ENCODE data around the gene KHDC4. TPM values are rescaled to one million over a fixed set of nuclear protein-coding genes. Genes with fewer than 3 reads are reported as not detected.

Gene KHDC4
- total RNA-seq, 1 experiment from 2014 or later: 57.7 TPM

DNA sequence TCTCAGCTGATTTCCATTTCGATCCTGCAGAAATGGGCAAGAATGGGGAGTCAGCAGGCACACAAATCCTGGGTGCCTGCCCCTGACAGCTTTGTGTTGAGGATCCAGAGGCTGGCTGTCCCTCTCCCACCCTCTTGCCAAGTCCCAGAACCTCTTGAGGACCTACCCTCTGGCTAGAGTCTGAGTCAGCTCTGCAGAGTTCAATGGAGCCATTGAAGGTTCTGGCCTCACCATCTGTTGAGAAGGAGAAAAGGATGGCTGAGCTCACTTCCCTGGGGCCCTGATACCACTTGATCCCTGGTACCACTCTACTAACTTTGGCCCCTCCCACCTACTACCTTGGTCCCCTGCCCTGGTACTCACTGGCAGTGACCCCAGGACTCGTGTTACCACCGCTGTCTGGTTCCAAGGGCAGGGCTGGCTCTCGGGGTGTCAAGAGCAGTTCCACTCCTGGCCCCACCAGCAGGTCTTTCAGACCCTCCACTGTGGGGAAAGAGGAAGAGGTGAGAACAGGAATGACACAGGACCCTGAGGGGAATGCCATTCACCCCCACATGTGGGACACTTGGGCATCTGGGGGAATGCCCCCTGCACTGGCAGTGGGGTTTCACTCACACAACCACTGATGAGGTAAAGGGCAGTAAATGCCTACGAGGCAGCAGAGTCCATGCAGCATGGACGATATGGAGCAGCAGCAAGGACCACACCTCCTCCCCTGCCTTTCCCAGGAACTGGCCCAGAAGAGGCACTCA lies 17.7 kb upstream of the KHDC4 start:
- Histone ChIP-seq H3K9ac (ENCODE audit: extremely low read depth, insufficient read length, low read length) (no peak overlapping the region), H3K14ac (ENCODE audit: insufficient read depth, low read length) (no peak overlapping the region), H3K23ac (ENCODE audit: insufficient read length, low read depth, low read length) (no peak overlapping the region), H2BK15ac (ENCODE audit: low read depth, low read length) (no peak overlapping the region), H3K23me2 (ENCODE audit: insufficient read length, low read depth, low read length, poor library complexity, severe bottlenecking) (no peaks in the 10 kb centered on the region), H4K8ac (replicated peaks; ENCODE audit: insufficient read length, low read depth, low read length) (no peak overlapping the region), H3K27ac (ENCODE audit: insufficient read length, low read depth, low read length) (no peak overlapping the region), H3K56ac (ENCODE audit: insufficient read length, low read depth, low read length) (no peak overlapping the region), H2AFZ (ENCODE audit: low read length) (no peak overlapping the region), H3K4me2 (ENCODE audit: insufficient read depth, insufficient read length, low read length) (no peak overlapping the region), H2BK12ac (ENCODE audit: insufficient read length, low read depth, low read length) (no peak overlapping the region), H2AK5ac (ENCODE audit: insufficient read length, low read length) (no peak overlapping the region), H2BK120ac (ENCODE audit: low read depth, low read length, poor library complexity, severe bottlenecking) (no peak overlapping the region), H3K4me1 (ENCODE audit: insufficient read depth, low read length) (no peaks in the 10 kb centered on the region), H4K20me1 (ENCODE audit: control insufficient read depth, insufficient read depth, insufficient read length) (no peaks in the 10 kb centered on the region), H2BK5ac (ENCODE audit: insufficient read length, low read length) (no peak overlapping the region), H3K4ac (ENCODE audit: low read depth, low read length) (no peak overlapping the region), H2BK20ac (ENCODE audit: low read depth, low read length, poor library complexity, severe bottlenecking) (no peak overlapping the region), H3K18ac (ENCODE audit: insufficient read length, low read depth, low read length) (no peak overlapping the region), H4K91ac (ENCODE audit: insufficient read length, low read depth, low read length) (no peak overlapping the region), H3K79me2 (ENCODE audit: insufficient read depth, low read length) (no peaks in the 10 kb centered on the region), H3T11ph (ENCODE audit: low read length) (no peak overlapping the region), H3K27me3 (ENCODE audit: insufficient read depth, low read length) (no peaks in the 10 kb centered on the region), H3K9me3 (ENCODE audit: control insufficient read depth, low read depth, low read length) (no peaks in the 10 kb centered on the region), H3K79me1 (ENCODE audit: insufficient read depth, low read depth, low read length, poor library complexity, severe bottlenecking) (no peaks in the 10 kb centered on the region), H4K5ac (ENCODE audit: insufficient read length, low read depth, low read length) (no peak overlapping the region)
- no peaks in the 10 kb centered on the region for H3K27me3 Mint-ChIP-seq (ENCODE audit: low read depth)
- peaks cover 41 to 91% (median 78%) of the 10 kb centered on the region in 3 experiments; a peak in 6 of 7 replicates for H3K36me3 Mint-ChIP-seq (ENCODE audit: insufficient read depth in 1 of 3, low read depth in 3 of 3)
- peaks cover 1 to 3% of the 10 kb centered on the region in 2 experiments for H3K4me1 Mint-ChIP-seq
- no CpG with 5 or more reads among the region's 6 CpGs for WGBS (ENCODE audit: extremely low coverage, insufficient read length, low lambda C conversion rate)
- TF ChIP-seq, protein P1, sequence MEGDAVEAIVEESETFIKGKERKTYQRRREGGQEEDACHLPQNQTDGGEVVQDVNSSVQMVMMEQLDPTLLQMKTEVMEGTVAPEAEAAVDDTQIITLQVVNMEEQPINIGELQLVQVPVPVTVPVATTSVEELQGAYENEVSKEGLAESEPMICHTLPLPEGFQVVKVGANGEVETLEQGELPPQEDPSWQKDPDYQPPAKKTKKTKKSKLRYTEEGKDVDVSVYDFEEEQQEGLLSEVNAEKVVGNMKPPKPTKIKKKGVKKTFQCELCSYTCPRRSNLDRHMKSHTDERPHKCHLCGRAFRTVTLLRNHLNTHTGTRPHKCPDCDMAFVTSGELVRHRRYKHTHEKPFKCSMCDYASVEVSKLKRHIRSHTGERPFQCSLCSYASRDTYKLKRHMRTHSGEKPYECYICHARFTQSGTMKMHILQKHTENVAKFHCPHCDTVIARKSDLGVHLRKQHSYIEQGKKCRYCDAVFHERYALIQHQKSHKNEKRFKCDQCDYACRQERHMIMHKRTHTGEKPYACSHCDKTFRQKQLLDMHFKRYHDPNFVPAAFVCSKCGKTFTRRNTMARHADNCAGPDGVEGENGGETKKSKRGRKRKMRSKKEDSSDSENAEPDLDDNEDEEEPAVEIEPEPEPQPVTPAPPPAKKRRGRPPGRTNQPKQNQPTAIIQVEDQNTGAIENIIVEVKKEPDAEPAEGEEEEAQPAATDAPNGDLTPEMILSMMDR (conservative IDR thresholded peaks at IDR 0.05): no peak
- no peak overlapping the region for H3K4me3 Mint-ChIP-seq
- no peaks in the 10 kb centered on the region for H3K9me3 Mint-ChIP-seq
- H3K27ac Mint-ChIP-seq: no peak overlapping the region; a peak in 1 of 7 replicates
- no peak for DNase-seq

All from H9 (cell line).